ENCODE data around the gene SPRED2. TPM values are rescaled to one million over a fixed set of nuclear protein-coding genes. Genes with fewer than 3 reads are reported as not detected.

Gene SPRED2
- total and polyA plus RNA-seq, 2 of the 8 experiments (the other 6 are each of a cell fraction or from before 2014, with no cell fraction given) = 15.3 to 22.5 TPM

GRCh38 chr2:65334714-65335113 is 97.7 kb downstream of the SPRED2 start:
- POLR2A ChIA-PET (ENCODE audit: partially characterized antibody) = no interaction called here
- no peak overlapping the region for H3K23ac ChIP-seq (ENCODE audit: insufficient read length)
- no peak overlapping the region for H3K18ac ChIP-seq (ENCODE audit: extremely low read depth, low read length)
- H3K4ac ChIP-seq (replicated peaks; ENCODE audit: insufficient read length, low read depth, low read length) = no peak overlapping the region
- H2BK120ac ChIP-seq (replicated peaks; ENCODE audit: low read depth, low read length) = no peak overlapping the region
- no peak overlapping the region for H2BK20ac ChIP-seq (ENCODE audit: low read length)
- H2AK5ac ChIP-seq (ENCODE audit: low read depth, low read length) = no peak overlapping the region
- no peak overlapping the region for H2BK5ac ChIP-seq (ENCODE audit: low read depth, low read length)
- H4K91ac ChIP-seq (replicated peaks; ENCODE audit: insufficient read length, low read length) = no peak overlapping the region
- H3K23me2 ChIP-seq (ENCODE audit: low read depth, low read length) = no peaks in the 10 kb centered on the region
- no peak overlapping the region for H3K56ac ChIP-seq (replicated peaks; ENCODE audit: insufficient read length, low read depth, low read length)
- H2AFZ ChIP-seq (ENCODE audit: low read length) = no peak overlapping the region
- no peak overlapping the region for H3K4me3 ChIP-seq (ENCODE audit: extremely low read depth in 1 of 4, insufficient read depth in 2 of 4, low read depth in 3 of 4, low read length in 4 of 4)
- no peaks in the 10 kb centered on the region for H3K79me1 ChIP-seq (ENCODE audit: low read depth, low read length)
- H4K5ac ChIP-seq (ENCODE audit: insufficient read length, low read depth, low read length) = no peak overlapping the region
- no peaks in the 10 kb centered on the region for H3K4me1 ChIP-seq (replicated peaks in 1 of 4; ENCODE audit: control insufficient read depth in 3 of 4, insufficient read depth in 4 of 4, low read length in 3 of 4)
- CTCF ChIA-PET (ENCODE audit: partially characterized antibody) = no interaction called here
- H3K4me2 ChIP-seq (ENCODE audit: insufficient read depth in 1 of 2, low read depth in 2 of 2, low read length in 2 of 2) = no peak overlapping the region
- no peak overlapping the region for H3K27ac ChIP-seq (ENCODE audit: low read depth, low read length)
- H2BK15ac ChIP-seq (ENCODE audit: low read length) = no peak overlapping the region
- FAIRE-seq (no peak), DNase-seq (ENCODE audit: low read depth in 1 of 2, low spot score in 2 of 2) (no peak)
- H4K8ac ChIP-seq (ENCODE audit: extremely low read depth, insufficient read depth, low read length) = no peak overlapping the region
- no peaks in the 10 kb centered on the region for H3K27me3 ChIP-seq (replicated peaks in 1 of 4; ENCODE audit: control insufficient read depth in 3 of 4, extremely low read depth in 1 of 4, insufficient read depth in 3 of 4, low read length in 3 of 4)
- H3K14ac ChIP-seq (ENCODE audit: insufficient read length) = no peak overlapping the region
- H3K36me3 ChIP-seq (ENCODE audit: control insufficient read depth in 2 of 4, insufficient read depth in 4 of 4, low read length in 3 of 4) = no peaks in the 10 kb centered on the region; a peak in 1 of 8 replicates
- H3K9me3 ChIP-seq (ENCODE audit: insufficient read depth in 2 of 2, low read depth in 1 of 2, low read length in 1 of 2) = no peaks in the 10 kb centered on the region
- H3K79me2 ChIP-seq (ENCODE audit: control insufficient read depth in 1 of 2, insufficient read depth in 2 of 2, low read length in 2 of 2) = no peaks in the 10 kb centered on the region
- H4K20me1 ChIP-seq (replicated peaks in 1 of 2; ENCODE audit: control insufficient read depth in 1 of 2, insufficient read depth in 2 of 2, low read length in 2 of 2) = peaks cover 2 to 7% of the 10 kb centered on the region in 2 experiments
- no peak overlapping the region for H2BK12ac ChIP-seq (ENCODE audit: low read depth, low read length)
- no peak for TF ChIP-seq SIRT6 (IDR thresholded peaks at IDR 0.05; ENCODE audit: low read length)
- TF ChIP-seq SIN3A (conservative IDR thresholded peaks at IDR 0.05 in 1 of 2, IDR thresholded peaks at IDR 0.05 in 1 of 2; ENCODE audit: low read depth in 1 of 2, low read length in 2 of 2) = no peak
- TF ChIP-seq JUN (IDR thresholded peaks at IDR 0.05; ENCODE audit: low read depth, low read length) = no peak
- TF ChIP-seq RBBP5 (IDR thresholded peaks at IDR 0.05; ENCODE audit: borderline replicate concordance, low read depth, low read length) = no peak
- TF ChIP-seq POLR2AphosphoS5 (IDR thresholded peaks at IDR 0.05; ENCODE audit: low read depth, low read length) = no peak
- TF ChIP-seq SUZ12 (IDR thresholded peaks at IDR 0.05; ENCODE audit: low read length) = no peak
- TF ChIP-seq TAF7 (optimal IDR thresholded peaks at IDR 0.05; ENCODE audit: borderline replicate concordance, low read depth, low read length) = no peak
- TF ChIP-seq HDAC2 (IDR thresholded peaks at IDR 0.05; ENCODE audit: borderline replicate concordance in 1 of 2, low read depth in 2 of 2, low read length in 2 of 2) = no peak
- TF ChIP-seq KDM1A (IDR thresholded peaks at IDR 0.05; ENCODE audit: borderline replicate concordance, low read length) = no peak
- TF ChIP-seq ATF3 (IDR thresholded peaks at IDR 0.05; ENCODE audit: insufficient read depth, low read depth, low read length) = no peak
- no peak for TF ChIP-seq SP1 (IDR thresholded peaks at IDR 0.05; ENCODE audit: low read depth, low read length)
- no peak for TF ChIP-seq PHF8 (conservative IDR thresholded peaks at IDR 0.05; ENCODE audit: low read depth, low read length)
- TF ChIP-seq NANOG (IDR thresholded peaks at IDR 0.05; ENCODE audit: insufficient read depth, low read depth, low read length, poor library complexity, severe bottlenecking) = no peak
- H3K9ac ChIP-seq (replicated peaks in 1 of 4; ENCODE audit: extremely low read depth in 1 of 4, low read depth in 3 of 4, low read length in 3 of 4) = no peak overlapping the region
- WGBS, 2 experiments (ENCODE audit: extremely low coverage in 1 of 2, insufficient coverage in 1 of 2, insufficient read length in 1 of 2, insufficient replicate concordance in 2 of 2, low coverage in 1 of 2, low lambda C conversion rate in 2 of 2, missing lambda C conversion rate in 1 of 2) = 87% methylated on average over 4 of the region's 4 CpGs; no CpG with 5 or more reads in 1 of the 2 experiments

All from H1 (cell line).